BLaER1 (cell line): Measurements from ENCODE around the gene ACYP2.
A peak's percentile ranks its signal among the peaks of the same experiment; 100 is the strongest.
"Not testable (repeated sequence)": the region's sequence is repeated elsewhere in the genome, so short reads cannot be mapped to it uniquely, and the experiment has no call there.

Experiments used
- H3K27ac ChIP-seq: shearing (Covaris generic); formaldehyde crosslinking; 2 replicates; pipeline ENCODE4 v1.8.1; 2022
- H3K27me3 ChIP-seq: shearing (Covaris generic); formaldehyde crosslinking; 2 replicates; pipeline ENCODE4 v1.8.1; 2022
- H3K36me3 ChIP-seq: shearing (Covaris generic); formaldehyde crosslinking; 2 replicates; pipeline ENCODE4 v1.8.1; 2022
- H3K4me1 ChIP-seq: shearing (Covaris generic); formaldehyde crosslinking; 2 replicates; pipeline ENCODE4 v1.8.1; 2022
- H3K4me2 ChIP-seq: shearing (Covaris generic); formaldehyde crosslinking; 2 replicates; pipeline ENCODE4 v1.8.1; 2022
- H3K4me3 ChIP-seq: shearing (Covaris generic); formaldehyde crosslinking; 2 replicates; pipeline ENCODE4 v1.8.1; 2022
- H3K9ac ChIP-seq: shearing (Covaris generic); formaldehyde crosslinking; 2 replicates; pipeline ENCODE4 v1.8.1; 2022
- H3K9me3 ChIP-seq: shearing (Covaris generic); formaldehyde crosslinking; 2 replicates; pipeline ENCODE4 v1.8.1; 2022
- H4K20me1 ChIP-seq: shearing (Covaris generic); formaldehyde crosslinking; 2 replicates; pipeline ENCODE4 v1.8.1; 2022
- Cebpa-rat ChIP-seq: shearing (Covaris generic); IDR thresholded peaks from 2 replicates; pipeline ENCODE4 v1.8.1; 2022

The ACYP2 gene

DNA sequence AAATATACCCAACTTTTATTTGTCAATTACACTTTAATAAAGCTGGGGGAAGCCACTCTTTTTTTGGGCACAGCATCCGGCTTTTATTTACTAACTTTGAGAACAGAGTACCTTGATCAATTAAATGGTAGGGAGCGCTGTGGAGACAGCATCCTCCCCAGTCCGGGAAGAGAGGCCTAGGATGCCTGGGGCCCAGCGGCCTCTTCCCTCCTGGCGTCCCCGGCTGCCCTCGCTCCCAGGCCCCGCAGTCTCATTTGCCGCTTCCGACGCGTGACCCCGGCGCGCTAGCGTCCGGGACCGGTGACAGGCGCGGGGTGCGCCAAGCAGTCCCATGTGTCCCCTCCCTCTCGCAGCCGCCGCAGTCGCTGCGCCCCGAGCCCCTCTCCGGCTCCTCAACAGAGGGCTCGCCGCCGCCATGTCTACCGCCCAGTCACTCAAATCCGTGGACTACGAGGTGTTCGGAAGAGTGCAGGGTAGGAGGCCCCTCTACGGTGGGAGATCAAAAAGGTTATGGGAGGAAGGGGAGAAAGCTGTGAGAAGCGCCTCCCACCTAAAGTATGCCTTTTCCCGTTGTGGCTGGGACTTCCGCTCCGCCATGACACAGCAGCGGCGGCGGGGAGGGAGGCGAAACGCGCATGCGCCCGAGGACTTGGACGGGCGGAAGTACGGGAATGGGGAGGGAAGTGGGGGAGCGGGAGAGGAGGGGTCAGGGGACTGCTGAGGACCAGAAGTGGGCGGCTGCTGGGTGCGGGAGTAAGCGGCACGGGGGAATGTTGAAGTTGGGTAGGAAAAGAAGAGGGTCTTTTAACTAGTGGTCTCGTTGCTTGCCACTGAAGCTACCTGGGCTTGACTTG is at the start of gene ACYP2:
Gene ACYP2 (plus strand): TSS at position 332 of the 854 bp plus-strand sequence.
- H3K27ac ChIP-seq, result peak within 1 kb of the TSS; percentile 97
- H4K20me1 ChIP-seq, result no peaks in the 10 kb centered on the region
- H3K4me1 ChIP-seq, result peaks cover 8% of the 10 kb centered on the region
- H3K4me2 ChIP-seq, result peak within 1 kb of the TSS; percentile 79
- TF ChIP-seq Cebpa-rat, result no peak
- peaks cover 1% of the 10 kb centered on the region; the same call in 1 of the 2 replicates for H3K36me3 ChIP-seq
- peak within 1 kb of the TSS; percentile 74 for H3K4me3 ChIP-seq
- no peaks in the 10 kb centered on the region for H3K27me3 ChIP-seq
- H3K9ac ChIP-seq, result peak within 1 kb of the TSS; percentile 94
- peaks cover 33% of the 10 kb centered on the region for H3K9me3 ChIP-seq

DNA sequence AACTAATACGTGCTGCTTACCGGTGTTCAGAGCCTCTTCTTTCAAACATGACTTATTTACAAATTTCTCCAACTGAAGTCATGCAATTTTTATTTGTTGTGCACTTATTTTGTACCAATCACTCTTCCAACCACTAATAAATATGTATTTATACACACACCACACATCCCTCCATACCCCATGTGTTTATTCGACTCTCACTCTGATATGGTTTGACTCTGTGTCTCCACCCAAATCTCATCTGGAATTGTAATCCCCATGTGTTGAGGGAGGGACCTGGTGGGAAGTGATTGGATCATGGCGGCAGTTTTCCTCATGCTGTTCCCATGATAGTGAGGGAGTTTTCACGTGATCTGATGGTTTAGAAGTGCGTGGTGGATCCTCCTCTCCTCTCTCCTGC is 49.5 kb upstream of the ACYP2 start:
- Histone ChIP-seq H3K27ac (no peak overlapping the region), H3K9me3 (no peaks in the 10 kb centered on the region), H3K9ac (no peak overlapping the region), H3K4me2 (no peak overlapping the region), H4K20me1 (no peaks in the 10 kb centered on the region), H3K36me3 (no peaks in the 10 kb centered on the region; the same call in 1 of the 2 replicates), H3K27me3 (no peaks in the 10 kb centered on the region), H3K4me3 (no peak overlapping the region), H3K4me1 (no peaks in the 10 kb centered on the region; the same call in 1 of the 2 replicates)
- TF ChIP-seq Cebpa-rat, result no peak

DNA sequence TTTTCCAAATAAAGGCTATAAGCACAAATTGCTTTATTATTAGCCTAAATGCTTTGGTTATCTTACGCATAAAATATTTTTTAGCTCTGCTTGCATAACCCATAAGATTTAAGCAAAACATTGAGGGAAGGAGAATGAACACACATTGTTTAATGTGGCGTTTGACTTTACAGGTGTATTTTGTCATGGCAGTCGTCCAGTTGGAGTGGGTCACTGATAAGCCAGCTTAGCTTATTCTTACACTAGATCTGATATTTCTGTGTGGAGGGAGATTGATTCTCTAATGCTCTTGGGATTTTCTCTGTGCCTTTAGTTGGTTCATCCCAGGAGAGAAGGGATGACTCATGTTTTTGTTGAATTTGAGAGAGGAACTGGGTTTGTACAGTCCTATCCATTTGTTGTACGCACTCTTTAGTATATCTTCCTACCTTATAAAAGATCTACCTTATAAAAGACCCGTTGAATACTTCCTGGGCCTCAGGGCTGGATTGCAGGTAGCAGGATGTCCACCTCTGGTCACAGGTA is 47.5 kb upstream of the ACYP2 start:
- no peak overlapping the region for H3K9ac ChIP-seq
- no peaks in the 10 kb centered on the region for H4K20me1 ChIP-seq
- H3K27ac ChIP-seq, result no peak overlapping the region
- H3K9me3 ChIP-seq, result no peaks in the 10 kb centered on the region
- H3K27me3 ChIP-seq, result no peaks in the 10 kb centered on the region
- TF ChIP-seq Cebpa-rat, result no peak
- H3K4me1 ChIP-seq, result no peaks in the 10 kb centered on the region
- H3K36me3 ChIP-seq, result no peaks in the 10 kb centered on the region; the same call in 1 of the 2 replicates
- no peak overlapping the region for H3K4me2 ChIP-seq
- H3K4me3 ChIP-seq, result no peak overlapping the region

DNA sequence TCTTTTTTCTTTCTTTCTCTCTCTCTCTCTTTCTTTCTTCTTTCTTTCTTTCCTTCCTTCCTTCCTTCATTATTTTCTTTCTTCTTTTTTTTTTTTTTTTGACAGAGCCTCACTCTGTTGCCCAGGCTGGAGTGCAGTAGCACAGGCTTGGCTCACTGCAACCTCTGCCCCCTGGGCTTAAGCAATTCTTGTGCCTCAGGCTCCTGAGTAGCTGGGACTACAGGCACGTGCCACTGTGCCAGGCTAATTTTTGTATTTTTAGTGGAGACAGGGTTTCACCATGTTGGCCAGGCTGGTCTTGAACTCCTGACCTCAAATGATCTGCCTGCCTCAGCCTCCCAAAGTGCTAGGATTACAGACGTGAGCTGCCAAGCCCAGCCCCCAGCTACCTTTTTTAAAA is 42.9 kb upstream of the ACYP2 start:
- H3K36me3 ChIP-seq, H3K27me3 ChIP-seq, H3K9me3 ChIP-seq, H3K4me2 ChIP-seq, H3K4me1 ChIP-seq, H3K4me3 ChIP-seq, H3K9ac ChIP-seq, H4K20me1 ChIP-seq, H3K27ac ChIP-seq: not testable (repeated sequence)

DNA sequence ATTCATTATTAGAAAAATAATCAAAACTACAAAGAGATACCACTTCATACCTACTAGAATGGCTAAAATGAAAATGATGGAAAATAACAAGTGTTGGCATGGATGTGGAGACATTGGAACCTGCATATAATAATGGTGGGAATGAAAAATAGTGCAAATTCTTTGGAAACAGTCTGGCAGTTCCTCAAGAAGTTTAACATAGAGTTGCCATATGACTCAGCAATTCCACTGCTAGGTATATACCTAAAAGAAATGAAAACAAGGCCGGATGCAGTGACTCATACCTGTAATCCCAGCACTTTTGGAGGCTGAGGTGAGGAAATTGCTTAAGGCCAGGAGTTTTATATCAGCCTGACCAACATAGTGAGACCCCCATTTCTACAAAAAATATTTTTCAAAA is 41.6 kb upstream of the ACYP2 start:
- no peak for TF ChIP-seq Cebpa-rat
- H3K27ac ChIP-seq, result no peak overlapping the region
- H3K4me3 ChIP-seq, result no peak overlapping the region
- H4K20me1 ChIP-seq, result no peaks in the 10 kb centered on the region
- no peaks in the 10 kb centered on the region for H3K27me3 ChIP-seq
- H3K9me3 ChIP-seq, result no peaks in the 10 kb centered on the region
- no peaks in the 10 kb centered on the region for H3K4me1 ChIP-seq
- no peak overlapping the region for H3K4me2 ChIP-seq
- H3K9ac ChIP-seq, result no peak overlapping the region
- no peaks in the 10 kb centered on the region for H3K36me3 ChIP-seq

DNA sequence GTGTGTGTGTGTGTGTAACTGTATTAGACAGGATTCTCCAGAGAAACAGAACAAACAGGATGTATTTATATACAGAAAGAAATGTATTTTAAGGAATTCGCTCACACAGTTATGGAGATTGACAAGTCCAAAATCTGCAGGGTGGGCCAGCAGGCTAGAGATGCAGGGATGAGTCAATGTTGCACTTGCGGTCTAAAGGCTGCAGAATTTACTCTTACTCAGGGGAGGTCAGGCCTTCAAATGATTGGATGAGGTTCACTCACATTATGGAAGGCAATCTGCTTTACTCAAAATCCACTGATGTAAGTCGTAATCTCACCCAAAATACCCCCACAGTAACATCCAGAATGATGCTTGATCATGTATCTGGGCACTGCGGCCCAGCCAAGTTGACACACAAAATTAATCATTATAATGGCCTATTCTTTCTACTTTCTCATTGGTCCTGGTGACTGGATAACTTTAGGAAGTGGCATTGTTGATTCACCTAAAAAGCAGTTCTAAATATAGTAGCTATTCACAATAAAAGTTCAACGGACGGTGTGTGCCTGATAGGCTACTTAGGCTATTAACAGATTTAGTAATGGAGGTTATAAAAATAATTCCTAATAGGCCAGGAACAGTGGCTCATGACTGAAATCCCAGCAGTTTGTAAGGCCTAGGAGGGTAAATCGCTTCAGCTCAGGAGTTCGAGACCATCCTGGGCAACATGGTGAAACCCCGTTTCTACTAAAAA is 40.6 kb upstream of the ACYP2 start:
- no peaks in the 10 kb centered on the region for H3K9me3 ChIP-seq
- no peak for TF ChIP-seq Cebpa-rat
- no peaks in the 10 kb centered on the region for H3K4me1 ChIP-seq
- no peak overlapping the region for H3K9ac ChIP-seq
- no peaks in the 10 kb centered on the region for H3K27me3 ChIP-seq
- no peak overlapping the region for H3K4me3 ChIP-seq
- H4K20me1 ChIP-seq, result no peaks in the 10 kb centered on the region
- H3K4me2 ChIP-seq, result no peak overlapping the region
- H3K36me3 ChIP-seq, result no peaks in the 10 kb centered on the region
- no peak overlapping the region for H3K27ac ChIP-seq

DNA sequence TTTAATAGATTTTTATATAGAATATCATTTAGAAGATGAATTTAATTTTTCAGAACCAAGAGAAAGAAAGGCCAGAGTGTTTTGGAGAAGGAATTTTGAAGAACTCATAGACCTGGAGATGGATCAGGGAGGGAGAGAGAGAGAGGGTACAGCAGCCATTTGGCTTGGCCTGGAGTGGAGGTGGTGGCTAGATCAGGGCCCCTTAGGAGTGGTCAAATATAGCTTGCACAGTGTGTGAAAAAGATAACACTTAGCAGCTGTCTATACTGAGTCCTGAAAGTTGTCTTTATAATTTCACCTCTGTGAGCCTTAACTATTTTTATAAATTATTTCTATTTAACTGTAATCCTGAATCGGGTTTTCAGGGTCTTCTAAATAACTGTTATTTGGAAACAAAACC is 38.8 kb upstream of the ACYP2 start:
- no peaks in the 10 kb centered on the region for H3K4me1 ChIP-seq
- H3K27ac ChIP-seq, result no peak overlapping the region
- TF ChIP-seq Cebpa-rat, result no peak
- H3K9me3 ChIP-seq, result no peaks in the 10 kb centered on the region
- no peak overlapping the region for H3K4me3 ChIP-seq
- no peaks in the 10 kb centered on the region for H4K20me1 ChIP-seq
- no peak overlapping the region for H3K9ac ChIP-seq
- H3K4me2 ChIP-seq, result no peak overlapping the region
- no peaks in the 10 kb centered on the region for H3K27me3 ChIP-seq
- no peaks in the 10 kb centered on the region for H3K36me3 ChIP-seq

DNA sequence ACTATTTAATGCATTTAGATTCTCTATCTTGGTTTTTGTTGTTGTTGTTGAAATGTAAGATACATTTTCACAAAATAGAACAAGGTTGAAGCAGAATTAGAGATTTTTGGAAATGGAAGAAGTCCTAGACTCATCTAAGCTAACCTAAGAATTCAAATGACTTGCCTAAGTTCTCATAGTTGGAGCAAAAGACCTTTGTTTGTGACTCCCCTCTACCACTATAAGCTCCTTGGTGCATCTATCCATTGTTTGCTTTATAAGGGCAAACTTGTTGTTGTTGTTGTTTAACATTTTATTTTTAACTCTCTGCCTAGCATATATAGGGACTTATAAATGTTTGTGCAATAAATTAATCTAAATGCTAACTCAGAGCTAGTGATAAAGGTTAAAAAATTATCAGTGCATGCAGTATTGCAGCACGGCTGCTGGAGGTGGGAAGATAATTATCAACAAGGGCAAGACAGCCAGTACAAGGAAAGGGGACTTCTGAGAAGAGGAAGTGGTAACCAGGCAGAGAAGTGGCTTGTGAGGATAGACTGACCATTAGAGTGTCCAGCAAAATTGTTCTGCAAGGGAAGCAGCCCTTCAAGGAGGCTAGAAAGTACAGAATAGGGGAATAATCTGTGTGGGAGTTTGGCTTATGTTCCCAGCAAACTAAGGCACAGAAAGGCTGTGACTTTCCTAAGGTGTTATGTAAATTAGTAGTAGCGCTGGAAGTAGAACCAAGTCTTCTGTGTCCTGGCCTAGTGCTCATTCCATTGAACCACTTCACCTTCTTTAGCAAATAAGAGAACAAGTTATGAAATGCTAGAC is 38.1 kb upstream of the ACYP2 start:
- no peaks in the 10 kb centered on the region for H4K20me1 ChIP-seq
- no peaks in the 10 kb centered on the region for H3K27me3 ChIP-seq
- no peak for TF ChIP-seq Cebpa-rat
- H3K27ac ChIP-seq, result no peak overlapping the region
- no peaks in the 10 kb centered on the region for H3K36me3 ChIP-seq
- no peak overlapping the region for H3K4me2 ChIP-seq
- H3K4me1 ChIP-seq, result no peaks in the 10 kb centered on the region
- H3K9ac ChIP-seq, result no peak overlapping the region
- H3K9me3 ChIP-seq, result no peaks in the 10 kb centered on the region
- H3K4me3 ChIP-seq, result no peak overlapping the region

DNA sequence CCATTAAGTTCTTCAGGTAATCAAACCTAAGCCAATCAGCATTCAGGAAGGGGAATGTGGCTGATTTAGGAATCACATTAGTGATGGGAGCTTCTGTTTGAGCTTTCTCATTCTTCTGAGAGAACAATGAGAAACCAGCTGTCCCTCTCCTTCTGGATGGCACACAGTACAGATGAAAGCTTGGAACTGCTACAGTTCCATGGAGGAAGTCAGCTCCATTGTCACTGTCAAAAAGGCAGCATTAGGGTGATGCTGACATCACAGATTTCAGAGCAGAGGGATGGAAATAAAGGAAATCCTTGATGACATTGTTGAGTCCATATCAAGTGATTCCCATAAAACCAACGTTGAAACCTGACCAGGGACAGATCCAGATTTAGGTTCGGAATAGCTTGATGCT is 36.1 kb upstream of the ACYP2 start:
- H4K20me1 ChIP-seq, result no peaks in the 10 kb centered on the region
- no peaks in the 10 kb centered on the region for H3K9me3 ChIP-seq
- no peak overlapping the region for H3K4me3 ChIP-seq
- H3K27me3 ChIP-seq, result no peaks in the 10 kb centered on the region
- H3K4me1 ChIP-seq, result no peaks in the 10 kb centered on the region
- H3K4me2 ChIP-seq, result no peak overlapping the region
- TF ChIP-seq Cebpa-rat, result no peak
- H3K9ac ChIP-seq, result no peak overlapping the region
- H3K27ac ChIP-seq, result no peak overlapping the region
- H3K36me3 ChIP-seq, result no peaks in the 10 kb centered on the region
